Endometrial microvascular endothelial cells (primary cell): ENCODE results near the gene CDHR5. TPM values are rescaled to one million over a fixed set of nuclear protein-coding genes. Genes with fewer than 3 reads are reported as not detected.

Source experiments
- in situ Hi-C: cut with HindIII; loops from 2 replicates; pipeline ENCODE4 v1.10.0; 2017; ENCODE audit warnings: low sequenced_read_pairs, low pct_unique_long_range_greater_than_20kb; ENCODE audit errors: inconsistent ontology term
- total RNA-seq: library from RNA; depleted of rRNA; stranded (reverse); fragments of >200 nt; gene quantifications from one replicate; pipeline ENCODE4 v1.2.3, GENCODE V29; 2015; ENCODE audit errors: inconsistent ontology term

Gene CDHR5
- total RNA-seq, 1 donor from 2014 or later: not detected

GRCh38 chr11:613369-613968, 11.3 kb downstream of the CDHR5 start:
- in situ Hi-C loops: no loop called here

- in situ Hi-C loops: no loop called here
Observed at GRCh38 chr11:612961-613300, 11.8 kb downstream of the CDHR5 start.

- in situ Hi-C loops: no loop called here
Observed at GRCh38 chr11:612201-612960, 12.4 kb downstream of the CDHR5 start.

- in situ Hi-C loops: no loop called here
Observed at GRCh38 chr11:611001-611996, 13.5 kb downstream of the CDHR5 start.

- in situ Hi-C loops: no loop called here
Observed at GRCh38 chr11:610146-610801, 14.5 kb downstream of the CDHR5 start.

DNA sequence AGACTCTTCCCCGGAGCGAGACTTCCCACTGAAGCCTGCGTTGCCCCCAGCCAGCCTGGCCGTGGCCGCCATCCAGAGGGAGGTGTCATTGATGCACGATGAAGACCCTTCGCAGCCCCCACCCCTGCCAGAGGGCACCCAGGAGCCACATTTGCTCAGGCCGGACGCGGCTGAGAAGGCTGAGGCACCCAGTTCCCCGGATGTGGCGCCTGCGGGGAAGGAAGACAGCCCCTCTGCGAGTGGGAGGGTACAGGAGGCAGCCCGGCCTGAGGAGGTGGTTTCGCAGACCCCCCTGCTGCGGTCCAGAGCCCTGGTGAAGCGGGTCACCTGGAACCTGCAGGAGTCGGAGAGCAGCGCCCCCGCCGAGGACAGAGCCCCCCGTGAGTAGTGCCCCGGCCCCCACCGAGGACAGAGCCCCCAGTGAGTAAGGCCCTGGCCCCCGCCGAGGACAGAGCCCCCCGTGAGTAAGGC, 15.4 kb downstream of the CDHR5 start:
- in situ Hi-C loops: no loop called here

DNA sequence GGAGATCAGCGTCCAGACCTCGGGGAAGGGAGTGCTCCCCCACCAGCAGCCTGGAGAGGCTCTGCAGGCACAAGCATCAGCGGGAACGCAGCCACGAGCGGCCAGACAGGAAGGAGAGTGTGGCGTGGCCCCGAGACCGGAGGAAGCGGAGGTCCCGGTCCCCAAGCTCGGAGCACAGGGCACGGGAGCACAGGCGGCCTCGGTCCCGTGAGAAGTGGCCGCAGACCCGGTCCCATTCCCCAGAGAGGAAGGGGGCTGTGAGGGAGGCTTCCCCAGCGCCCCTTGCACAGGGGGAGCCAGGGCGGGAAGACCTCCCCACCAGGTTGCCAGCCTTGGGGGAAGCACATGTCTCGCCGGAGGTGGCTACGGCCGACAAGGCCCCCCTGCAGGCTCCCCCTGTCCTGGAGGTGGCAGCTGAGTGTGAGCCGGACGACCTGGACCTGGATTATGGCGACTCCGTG, 15.9 kb downstream of the CDHR5 start:
- in situ Hi-C loops: no loop called here

DNA sequence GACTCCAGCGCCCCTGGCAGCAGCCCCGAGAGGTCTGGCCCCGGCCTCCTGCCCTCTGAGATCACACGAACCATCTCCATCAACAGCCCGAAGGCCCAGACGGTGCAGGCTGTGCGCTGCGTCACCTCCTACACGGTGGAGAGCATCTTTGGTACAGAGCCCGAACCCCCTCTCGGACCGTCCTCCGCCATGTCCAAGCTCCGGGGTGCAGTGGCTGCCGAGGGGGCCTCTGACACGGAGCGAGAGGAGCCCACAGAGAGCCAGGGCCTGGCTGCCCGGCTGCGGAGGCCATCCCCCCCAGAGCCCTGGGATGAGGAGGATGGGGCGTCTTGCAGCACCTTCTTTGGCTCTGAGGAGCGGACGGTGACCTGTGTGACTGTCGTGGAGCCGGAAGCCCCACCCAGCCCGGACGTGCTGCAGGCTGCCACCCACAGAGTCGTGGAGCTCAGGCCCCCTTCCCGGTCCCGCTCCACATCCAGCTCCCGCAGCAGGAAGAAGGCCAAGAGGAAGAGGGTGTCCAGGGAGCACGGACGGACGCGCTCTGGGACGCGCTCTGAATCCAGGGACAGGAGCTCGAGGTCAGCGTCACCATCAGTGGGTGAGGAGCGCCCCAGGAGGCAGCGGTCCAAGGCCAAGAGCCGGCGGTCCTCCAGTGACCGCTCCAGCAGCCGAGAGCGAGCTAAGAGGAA, 16.6 kb downstream of the CDHR5 start:
- in situ Hi-C loops: no loop called here

GRCh38 chr11:607020-607780, 17.6 kb downstream of the CDHR5 start:
- in situ Hi-C loops: no loop called here

DNA sequence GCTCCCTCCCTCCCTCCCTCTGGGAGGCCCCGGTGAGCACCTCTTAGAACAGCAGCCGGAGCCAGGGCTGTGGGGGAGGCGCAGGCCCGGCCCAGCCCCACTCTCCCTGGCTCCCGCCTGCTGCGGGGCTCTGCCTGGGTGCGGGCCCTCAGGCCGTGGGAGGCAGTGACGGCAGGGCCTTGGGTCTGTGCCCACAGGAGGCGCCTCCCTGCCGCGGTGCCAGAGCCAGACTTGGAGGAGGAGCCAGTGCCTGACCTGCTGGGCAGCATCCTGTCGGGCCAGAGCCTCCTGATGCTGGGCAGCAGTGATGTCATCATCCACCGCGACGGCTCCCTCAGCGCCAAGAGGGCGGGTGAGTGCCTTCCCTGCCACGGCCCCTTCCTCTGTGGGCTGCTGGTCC, 18.5 kb downstream of the CDHR5 start:
- in situ Hi-C loops: no loop called here

- in situ Hi-C loops: no loop called here
Observed at GRCh38 chr11:605286-606129, 19.2 kb downstream of the CDHR5 start.

- in situ Hi-C loops: no loop called here
Observed at GRCh38 chr11:603154-603553, 21.6 kb downstream of the CDHR5 start.

DNA sequence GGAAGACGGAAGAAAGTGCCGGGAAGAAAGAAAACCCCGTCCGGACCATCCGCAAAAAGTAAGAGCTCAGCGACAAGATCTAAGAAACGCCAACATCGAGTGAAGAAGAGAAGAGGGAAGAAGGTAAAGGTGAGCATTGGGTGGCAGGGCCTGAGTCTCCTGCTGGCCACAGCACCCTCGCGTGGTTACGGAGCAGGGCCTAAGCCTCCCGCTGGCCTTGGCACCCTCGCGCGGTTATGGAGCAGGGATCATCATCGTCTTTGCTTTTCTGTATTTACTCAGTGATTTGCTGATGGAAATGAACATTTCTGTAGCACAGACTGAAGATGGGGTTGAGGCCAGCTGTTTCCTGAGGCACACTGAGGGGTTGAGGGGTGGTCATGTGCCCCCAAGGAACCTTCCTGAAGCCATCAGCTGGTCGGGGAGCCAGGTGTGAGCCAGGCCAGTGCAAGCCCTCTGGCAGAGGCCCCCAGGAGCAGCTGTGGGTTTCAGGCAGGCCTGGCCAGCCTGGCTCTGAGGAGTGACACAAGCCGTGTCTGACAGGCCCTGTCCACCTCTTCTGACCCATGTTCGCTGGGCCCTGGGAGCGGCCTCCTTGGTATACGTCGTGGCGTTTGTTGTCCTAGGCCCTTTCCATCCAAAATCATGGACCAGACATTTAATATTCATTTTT, 23.0 kb downstream of the CDHR5 start:
- in situ Hi-C loops: no loop called here

- in situ Hi-C loops: no loop called here
Observed at GRCh38 chr11:598005-598680, 26.6 kb downstream of the CDHR5 start.

DNA sequence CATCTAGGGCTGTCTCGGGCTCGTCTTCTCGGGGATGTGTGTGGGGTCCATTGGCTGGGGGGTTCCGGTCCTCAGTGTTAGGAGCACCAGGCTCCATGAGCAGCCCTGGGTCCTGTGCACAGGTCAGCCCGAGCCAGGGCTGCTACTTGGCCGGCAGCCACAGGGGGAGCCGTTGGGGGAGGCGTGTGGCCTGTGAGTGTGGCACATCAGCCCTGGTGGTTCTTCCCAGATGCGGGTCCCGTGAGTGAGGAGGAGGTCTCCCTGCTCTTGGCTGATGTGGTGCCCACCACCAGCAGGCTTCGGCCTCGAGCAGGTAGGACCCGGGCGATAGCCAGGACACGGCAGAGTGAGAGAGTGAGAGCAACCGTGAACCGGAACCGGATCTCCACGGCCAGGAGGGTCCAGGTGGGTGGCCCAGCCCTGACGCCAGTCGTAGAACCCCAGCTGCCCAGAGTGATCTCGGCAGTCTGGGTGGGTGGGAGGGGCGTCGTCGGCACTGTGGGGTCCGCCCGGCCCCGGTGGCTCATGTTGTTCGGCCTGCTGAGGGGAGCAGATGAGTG, 27.5 kb downstream of the CDHR5 start:
- in situ Hi-C loops: no loop called here

DNA sequence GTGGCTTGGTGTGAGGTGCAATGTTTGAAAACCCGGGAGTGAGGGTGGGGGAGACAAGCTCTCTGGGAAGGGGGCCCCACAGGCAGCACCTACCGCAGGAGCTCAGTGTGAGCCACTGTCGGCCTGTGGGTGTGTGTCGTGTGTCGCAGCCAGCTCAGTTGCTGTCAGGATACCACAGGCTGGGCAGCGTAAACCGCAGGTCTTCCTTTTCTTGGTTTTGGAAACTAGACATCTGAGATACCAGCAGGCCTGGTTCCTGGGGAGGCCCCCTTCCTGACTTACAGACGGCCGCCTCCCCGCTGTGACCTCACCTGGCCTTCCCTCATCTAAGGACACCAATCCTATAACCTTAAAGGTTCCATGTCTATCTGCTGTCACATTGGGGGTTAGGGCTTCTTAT, 28.4 kb downstream of the CDHR5 start:
- in situ Hi-C loops: no loop called here
